ENCODE measurements around the gene CHST13.

GRCh38 chr3:126516152-126516935 lies 7.6 kb upstream of the CHST13 start:
- TF ChIP-seq TAF1 (IDR thresholded peaks at IDR 0.05; ENCODE audit: borderline replicate concordance, insufficient read depth, low read length): no peak
- no peak for TF ChIP-seq REST (IDR thresholded peaks at IDR 0.05; ENCODE audit: insufficient read depth in 1 of 2, low read depth in 2 of 2, low read length in 2 of 2)
- no peak for TF ChIP-seq POLR2AphosphoS5 (IDR thresholded peaks at IDR 0.05; ENCODE audit: low read depth, low read length)
